ENCODE measurements around the gene COL27A1. TPM values are rescaled to one million over a fixed set of nuclear protein-coding genes. Genes with fewer than 3 reads are reported as not detected.

The COL27A1 gene
- total RNA-seq, 3 donors from 2014 or later: 3.1 to 13.6 (median 4.0) TPM

DNA sequence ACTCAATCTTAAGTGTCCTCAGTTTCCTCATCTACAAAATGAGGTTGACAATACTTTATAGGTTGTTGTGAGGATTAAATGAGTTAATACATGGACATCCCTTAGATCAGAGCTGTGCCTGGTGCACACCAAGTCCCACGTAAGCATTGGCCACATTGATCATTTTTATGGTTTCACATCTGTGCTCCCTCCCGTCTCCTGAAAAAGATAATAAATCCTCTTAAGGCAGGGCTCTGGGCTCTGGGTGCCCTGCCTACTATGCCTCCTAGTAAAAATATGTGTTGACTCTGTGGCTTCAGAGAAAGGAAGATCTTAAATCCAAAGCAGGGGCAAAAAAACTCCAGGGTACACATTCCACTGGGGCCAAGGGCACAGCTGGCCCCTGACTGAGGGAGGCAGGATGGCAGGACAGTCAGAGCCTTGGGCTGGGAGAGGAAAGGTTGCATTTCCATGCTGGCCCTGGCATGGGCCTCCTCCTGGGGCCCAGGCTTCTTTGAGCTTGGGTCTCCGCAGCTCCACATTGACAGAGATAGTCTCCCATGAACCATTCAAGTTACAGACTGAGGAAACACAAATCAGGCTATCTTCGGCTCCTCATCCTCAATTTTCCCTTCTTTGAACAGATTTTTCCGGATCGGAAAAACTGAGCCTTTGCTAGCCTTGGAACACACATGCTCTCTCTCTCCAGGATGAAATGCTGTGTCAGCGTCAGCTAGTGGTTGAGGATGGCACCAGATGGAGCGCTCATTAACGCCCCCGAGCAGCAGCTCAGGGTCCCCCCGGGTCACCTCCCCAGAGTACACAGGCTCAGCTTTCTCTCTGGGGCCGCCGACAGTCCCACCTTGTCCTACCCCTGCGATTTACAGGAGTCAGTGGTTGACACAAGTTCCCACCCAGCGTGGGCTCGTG, 33.9 kb upstream of the COL27A1 start:
- Histone ChIP-seq H3K4me3 (no peak overlapping the region), H3K9me3 (no peaks in the 10 kb centered on the region), H3K4me1 (ENCODE audit: low read depth) (no peaks in the 10 kb centered on the region), H3K36me3 (ENCODE audit: low read depth) (no peaks in the 10 kb centered on the region)
- ATAC-seq: no peak
- intact Hi-C loops (cut with DNase I, micrococcal nuclease): no loop called here
- no peak for DNase-seq
- TF ChIP-seq, protein P1, sequence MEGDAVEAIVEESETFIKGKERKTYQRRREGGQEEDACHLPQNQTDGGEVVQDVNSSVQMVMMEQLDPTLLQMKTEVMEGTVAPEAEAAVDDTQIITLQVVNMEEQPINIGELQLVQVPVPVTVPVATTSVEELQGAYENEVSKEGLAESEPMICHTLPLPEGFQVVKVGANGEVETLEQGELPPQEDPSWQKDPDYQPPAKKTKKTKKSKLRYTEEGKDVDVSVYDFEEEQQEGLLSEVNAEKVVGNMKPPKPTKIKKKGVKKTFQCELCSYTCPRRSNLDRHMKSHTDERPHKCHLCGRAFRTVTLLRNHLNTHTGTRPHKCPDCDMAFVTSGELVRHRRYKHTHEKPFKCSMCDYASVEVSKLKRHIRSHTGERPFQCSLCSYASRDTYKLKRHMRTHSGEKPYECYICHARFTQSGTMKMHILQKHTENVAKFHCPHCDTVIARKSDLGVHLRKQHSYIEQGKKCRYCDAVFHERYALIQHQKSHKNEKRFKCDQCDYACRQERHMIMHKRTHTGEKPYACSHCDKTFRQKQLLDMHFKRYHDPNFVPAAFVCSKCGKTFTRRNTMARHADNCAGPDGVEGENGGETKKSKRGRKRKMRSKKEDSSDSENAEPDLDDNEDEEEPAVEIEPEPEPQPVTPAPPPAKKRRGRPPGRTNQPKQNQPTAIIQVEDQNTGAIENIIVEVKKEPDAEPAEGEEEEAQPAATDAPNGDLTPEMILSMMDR (IDR thresholded peaks at IDR 0.05): no peak

DNA sequence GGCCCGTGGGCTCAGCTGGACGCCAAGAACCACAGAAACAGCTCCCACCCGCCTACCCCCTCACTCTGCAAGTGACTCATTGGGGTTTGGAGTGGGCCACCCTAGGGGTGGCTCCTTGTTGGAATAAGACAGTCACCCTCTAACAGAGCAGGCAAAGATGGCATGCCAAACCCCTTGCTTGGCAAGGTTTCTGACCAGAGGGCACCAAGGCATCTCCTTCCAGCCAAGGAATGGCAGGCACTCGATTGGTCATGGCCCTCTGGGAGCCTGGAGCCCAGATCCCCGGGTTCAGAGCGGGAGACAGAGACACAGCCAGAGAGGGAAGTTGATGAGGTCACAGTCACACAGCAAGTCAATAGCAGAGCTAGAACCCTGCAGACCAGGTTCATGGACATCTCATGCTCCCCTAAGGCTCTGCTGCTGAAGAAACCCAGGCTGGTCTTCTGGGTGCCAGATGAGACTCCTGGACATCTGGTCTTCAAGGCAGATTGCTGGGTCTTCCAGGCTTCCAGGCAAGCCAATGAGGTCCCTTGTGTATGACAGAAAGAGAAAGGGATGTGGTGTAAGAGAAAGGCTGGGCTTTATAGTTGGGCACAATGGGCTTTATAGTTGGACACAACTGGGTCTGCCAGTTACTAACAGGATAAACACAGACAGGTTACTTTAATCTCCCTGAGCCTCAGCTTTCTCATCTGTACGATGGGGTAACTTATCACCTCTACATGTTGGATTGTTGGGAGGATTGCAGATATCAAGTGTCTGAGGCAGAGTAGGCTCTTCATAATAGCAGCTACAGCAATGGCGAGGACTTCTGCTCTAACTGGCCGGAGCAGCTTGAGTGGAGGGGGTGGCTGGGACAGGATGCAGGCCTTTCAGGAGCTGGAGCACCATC, 33.0 kb upstream of the COL27A1 start:
- ATAC-seq: no peak
- no peaks in the 10 kb centered on the region for H3K4me1 ChIP-seq (ENCODE audit: low read depth)

DNA sequence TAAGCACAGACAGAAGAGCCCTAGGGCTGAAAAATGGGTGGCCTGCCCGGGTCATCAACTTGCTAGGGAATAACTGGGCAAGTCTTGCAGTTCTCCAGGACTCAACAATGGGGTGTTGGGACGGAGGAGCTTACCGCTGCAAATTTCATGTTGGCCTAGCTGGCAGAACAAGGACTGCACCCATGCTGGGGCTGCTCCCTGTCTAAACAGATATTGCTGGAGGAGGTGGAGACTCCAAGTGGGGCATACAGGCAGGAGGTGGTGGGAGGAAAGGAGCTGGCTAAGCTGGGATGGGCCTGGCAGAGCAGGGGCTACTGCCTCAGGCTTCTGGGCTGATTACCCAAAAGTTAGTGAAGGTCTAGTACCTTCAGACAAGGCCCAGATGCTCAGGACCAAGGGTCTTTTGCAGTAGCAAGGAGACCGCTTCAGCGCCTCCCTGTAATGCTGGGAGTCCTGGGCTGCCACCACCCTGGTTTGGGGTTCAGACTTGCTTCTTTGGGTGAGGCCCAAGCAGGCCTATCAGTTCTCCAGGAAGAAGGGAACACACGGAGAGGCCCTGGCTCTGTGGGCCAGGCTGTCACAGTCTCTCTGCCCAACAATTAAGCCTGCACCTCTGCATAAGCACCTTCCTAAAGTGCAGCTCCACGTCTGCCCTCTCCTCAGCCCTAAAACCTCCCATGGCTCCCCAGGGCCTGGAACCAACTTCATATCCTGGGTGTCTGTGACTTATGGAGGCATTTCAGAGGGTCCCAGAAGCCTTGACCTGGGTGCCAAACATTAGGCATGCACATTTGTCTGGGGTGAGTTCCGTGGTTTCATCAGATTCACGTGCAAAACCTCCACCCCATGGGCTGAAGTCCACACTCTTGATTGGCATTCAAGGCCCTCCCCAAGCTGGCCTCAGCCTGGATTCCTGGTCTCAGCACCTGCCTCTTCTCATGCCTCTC, 32.0 kb upstream of the COL27A1 start:
- no peak for ATAC-seq
- Histone ChIP-seq H3K36me3 (ENCODE audit: low read depth) (no peaks in the 10 kb centered on the region), H3K4me3 (no peak overlapping the region), H3K4me1 (ENCODE audit: low read depth) (no peaks in the 10 kb centered on the region), H3K9me3 (no peaks in the 10 kb centered on the region)
- intact Hi-C loops (cut with DNase I, micrococcal nuclease): no loop called here
- no peak for DNase-seq
- TF ChIP-seq, protein P1 (IDR thresholded peaks at IDR 0.05): no peak

More for the DNA sequence above, 33.0 kb upstream of the COL27A1 start:
- Histone ChIP-seq H3K9me3 (no peaks in the 10 kb centered on the region), H3K4me3 (no peak overlapping the region), H3K36me3 (ENCODE audit: low read depth) (no peaks in the 10 kb centered on the region)
- TF ChIP-seq, protein P1 (IDR thresholded peaks at IDR 0.05): no peak
- no peak for DNase-seq
- intact Hi-C loops (cut with DNase I, micrococcal nuclease): no loop called here

- DNase-seq (no peak), ATAC-seq (no peak)
- Histone ChIP-seq H3K36me3 (ENCODE audit: low read depth) (no peaks in the 10 kb centered on the region), H3K4me1 (ENCODE audit: low read depth) (no peaks in the 10 kb centered on the region), H3K4me3 (no peak overlapping the region), H3K9me3 (no peaks in the 10 kb centered on the region)
- TF ChIP-seq, protein P1 (IDR thresholded peaks at IDR 0.05): no peak
- intact Hi-C loops (cut with DNase I, micrococcal nuclease): no loop called here
Observed at GRCh38 chr9:114124138-114124537, 31.2 kb upstream of the COL27A1 start.
